Pulmonary artery endothelial cell (primary cell): ENCODE results near the gene PCYT2. TPM values are rescaled to one million over a fixed set of nuclear protein-coding genes. Genes with fewer than 3 reads are reported as not detected.

Experiments used
- DNase-seq: peaks from one replicate; pipeline ENCODE4 v3.0.0-alpha.2; 2011; ENCODE audit warnings: low read depth, low spot score
- total RNA-seq: library from RNA; depleted of rRNA; stranded (reverse); fragments of >200 nt; gene quantifications from 2 replicates; pipeline ENCODE4 v1.2.3, GENCODE V29; 2014

Gene PCYT2
- total RNA-seq, 1 donor from 2014 or later = 46.2 TPM

DNA sequence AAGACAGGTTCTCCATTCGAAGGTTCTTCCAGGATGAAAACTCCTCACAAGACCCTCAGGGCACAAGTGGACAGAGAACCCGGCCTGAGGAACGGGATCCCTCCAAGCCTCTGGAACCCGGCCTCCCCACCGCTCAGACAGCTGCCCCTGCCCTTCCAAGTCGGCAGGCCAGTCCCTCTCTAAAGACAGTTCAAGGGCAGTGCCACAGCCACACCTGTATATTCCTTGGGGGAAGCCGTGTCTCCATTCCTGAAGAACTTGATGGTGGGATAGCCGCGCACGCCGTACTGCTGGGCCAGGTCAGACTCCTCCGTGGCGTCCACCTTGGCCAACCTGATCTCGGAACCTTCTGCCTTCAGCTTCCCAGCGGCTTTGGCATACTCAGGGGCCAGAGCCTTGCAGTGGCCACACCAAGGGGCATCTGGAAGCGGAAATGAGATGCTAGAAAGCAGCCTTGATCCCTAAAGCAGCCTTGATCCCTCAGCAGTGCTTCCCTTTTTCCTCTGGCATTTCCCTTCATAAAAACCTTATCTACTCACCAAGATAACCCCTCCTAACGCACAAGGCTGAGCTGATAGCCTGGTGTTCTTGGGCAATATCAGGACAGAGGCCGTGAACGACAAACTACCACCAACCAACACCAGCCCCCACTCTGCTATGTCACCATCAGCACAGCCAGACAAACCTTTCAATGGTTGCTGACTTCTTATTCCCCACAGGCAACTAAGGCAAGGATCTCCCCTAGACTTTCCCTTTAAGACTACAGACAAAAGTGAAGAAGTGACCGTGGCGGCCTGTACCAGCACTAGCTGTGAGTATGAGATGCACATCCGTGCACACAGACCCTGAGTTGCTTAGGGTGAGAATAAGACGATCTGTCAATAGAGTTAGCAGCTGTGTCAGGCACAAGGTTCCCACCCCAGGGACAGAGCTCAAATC, 52.0 kb downstream of the PCYT2 start:
- no peak for DNase-seq

DNA sequence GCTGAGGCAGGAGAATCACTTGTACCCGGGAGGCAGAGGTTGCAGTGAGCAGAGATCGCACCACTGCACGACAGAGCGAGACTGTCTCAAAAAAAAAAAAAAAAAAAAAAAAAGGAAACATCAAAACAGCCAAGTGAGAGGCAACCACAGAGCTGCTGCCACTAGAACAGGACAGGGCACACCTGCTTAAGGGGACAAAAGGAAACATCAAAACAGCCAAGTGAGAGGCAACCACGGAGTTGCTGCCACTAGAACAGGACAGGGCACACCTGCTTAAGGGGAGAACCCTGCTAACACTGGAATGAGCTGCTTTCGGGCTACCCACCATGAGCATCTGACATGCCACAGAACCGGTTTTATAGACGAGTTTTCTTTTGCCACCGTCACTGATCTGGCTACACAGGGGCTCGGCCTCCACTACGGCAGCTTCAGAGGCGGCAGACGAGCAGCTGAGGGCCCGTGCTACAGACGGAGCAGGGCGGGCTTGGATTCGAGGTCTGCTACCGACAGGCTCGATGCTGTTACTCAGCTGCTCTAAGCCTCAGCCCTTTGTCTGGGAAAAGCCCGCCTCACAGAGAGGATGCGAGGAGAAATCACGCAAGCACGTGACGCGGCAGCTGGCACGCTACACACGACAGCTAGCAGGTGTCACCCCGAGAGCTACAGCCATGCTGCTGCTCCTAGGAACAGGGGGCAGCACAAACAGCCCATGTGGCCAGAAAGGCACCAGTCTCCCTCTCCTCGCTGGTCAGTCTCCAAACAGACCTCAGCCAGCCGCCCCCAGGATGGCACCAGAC, 52.8 kb downstream of the PCYT2 start:
- no peak for DNase-seq

DNA sequence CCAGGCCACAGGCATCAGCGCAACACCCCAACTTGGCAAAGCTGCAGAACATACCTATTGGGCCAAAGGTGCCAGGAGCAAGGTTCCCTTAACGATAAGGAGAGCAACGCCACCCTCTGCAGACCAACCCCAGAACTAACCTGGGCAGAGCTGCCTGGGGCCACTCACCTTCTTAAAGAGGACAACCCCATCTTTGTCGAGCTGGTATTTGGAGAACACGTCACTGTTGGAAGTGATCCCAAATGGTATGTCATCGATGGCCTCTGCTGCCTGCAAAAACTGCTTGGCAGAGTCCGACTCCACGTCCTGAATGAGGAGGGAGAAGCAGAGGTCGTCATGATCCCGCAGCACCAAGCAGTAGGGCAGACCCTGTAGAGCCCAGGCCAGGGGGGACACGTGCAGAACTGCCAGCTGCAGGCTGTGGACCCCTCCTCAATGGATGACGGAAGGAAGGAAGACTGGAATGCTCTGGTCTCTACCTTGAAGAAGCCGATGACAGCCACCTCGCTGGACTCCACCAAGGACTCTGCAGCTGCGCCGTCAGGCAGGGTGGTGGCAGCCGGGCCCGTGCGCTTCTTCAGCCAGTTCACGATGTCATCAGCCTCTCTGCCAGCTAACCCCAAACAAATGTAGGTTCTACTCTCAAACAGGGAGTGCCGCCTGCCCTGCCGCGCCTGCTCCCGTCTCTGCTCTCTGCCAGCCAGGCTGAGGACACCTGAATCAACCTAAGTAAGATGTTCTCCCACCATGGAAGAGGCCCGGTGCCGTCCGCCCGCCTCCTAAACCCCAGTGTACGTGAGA, 56.0 kb downstream of the PCYT2 start:
- no peak for DNase-seq

DNA sequence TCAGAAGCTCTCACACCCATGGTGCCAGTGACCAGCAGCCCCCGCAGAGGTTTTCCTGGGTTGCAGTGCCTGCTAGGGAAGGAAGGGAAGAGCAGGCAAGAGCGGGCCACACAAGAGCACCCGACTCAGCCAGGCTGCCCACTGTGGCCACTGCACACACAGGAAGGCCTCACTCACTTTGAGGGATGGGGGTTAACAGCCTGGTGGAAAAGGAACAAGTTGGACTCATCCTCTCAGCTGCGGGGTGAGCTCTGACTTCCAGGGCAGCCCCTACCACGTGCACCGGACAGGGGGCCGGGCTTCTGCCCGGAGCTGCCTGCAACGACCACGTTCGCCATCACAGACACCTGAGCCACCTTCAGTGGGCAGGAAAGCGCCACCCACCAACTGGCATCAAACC, 59.0 kb downstream of the PCYT2 start:
- no peak for DNase-seq

DNA sequence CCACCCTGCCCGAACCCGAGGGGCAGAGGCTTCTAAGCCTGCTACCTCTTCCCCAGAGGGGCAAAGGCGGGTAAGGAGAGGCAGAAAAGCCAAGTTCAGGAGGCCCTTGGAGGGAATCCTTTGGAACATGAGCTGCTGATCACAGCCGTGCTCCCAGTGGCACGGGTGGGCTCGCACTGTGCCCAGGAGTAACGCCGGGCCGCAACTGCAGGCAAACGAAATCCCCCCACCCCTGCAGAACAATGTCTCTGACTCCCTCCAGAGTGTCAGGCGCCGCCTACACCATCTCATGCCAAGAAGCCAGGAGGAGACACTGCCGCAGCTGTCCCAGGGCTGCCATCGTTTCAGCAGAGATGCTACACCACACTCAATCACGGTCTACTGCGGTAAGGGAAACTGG, 59.8 kb downstream of the PCYT2 start:
- DNase-seq = no peak

Other genes starting within 250 kb of the PCYT2 start
- gene OXLD1, start 244.8 kb downstream of the PCYT2 start, total RNA-seq = 29.3 and 34.8 TPM in 2 replicates
- 13.3 and 13.7 TPM in 2 replicates for gene CCDC137, start 244.7 kb downstream of the PCYT2 start, total RNA-seq
- gene ARL16, start 227.6 kb downstream of the PCYT2 start, total RNA-seq = 16.5 and 43.3 TPM in 2 replicates
- gene HGS, start 227.4 kb downstream of the PCYT2 start, total RNA-seq = 68.9 and 91.5 TPM in 2 replicates
- 17.1 and 24.5 TPM in 2 replicates for gene MRPL12, start 208.0 kb downstream of the PCYT2 start, total RNA-seq
- 24.4 and 26.7 TPM in 2 replicates for gene SLC25A10, start 199.1 kb downstream of the PCYT2 start, total RNA-seq
- gene GCGR, start 107.2 kb downstream of the PCYT2 start, total RNA-seq = not detected in 2 replicates
- gene MCRIP1, start 78.1 kb downstream of the PCYT2 start, total RNA-seq = 95.8 and 149 TPM in 2 replicates
- gene PPP1R27, start 76.3 kb downstream of the PCYT2 start, total RNA-seq = not detected in 2 replicates
- 1,184 and 1,197 TPM in 2 replicates for gene P4HB, start 50.9 kb downstream of the PCYT2 start, total RNA-seq
- gene ARHGDIA, start 40.1 kb downstream of the PCYT2 start, total RNA-seq = 135 and 168 TPM in 2 replicates
- gene ALYREF, start 19.8 kb downstream of the PCYT2 start, total RNA-seq = 228 and 268 TPM in 2 replicates
- gene ANAPC11, start 19.7 kb downstream of the PCYT2 start, total RNA-seq = 114 and 167 TPM in 2 replicates
- gene NPB, start 9.2 kb downstream of the PCYT2 start, total RNA-seq = 0.11 and 0.20 TPM in 2 replicates
- 19.1 and 28.3 TPM in 2 replicates for gene SIRT7, start 6.8 kb upstream of the PCYT2 start, total RNA-seq
- gene MAFG, start 16.3 kb upstream of the PCYT2 start, total RNA-seq = 18.3 and 24.2 TPM in 2 replicates
- 98.3 and 122 TPM in 2 replicates for gene PYCR1, start 25.9 kb upstream of the PCYT2 start, total RNA-seq
- gene MYADML2, start 35.8 kb upstream of the PCYT2 start, total RNA-seq = not detected in 2 replicates
- gene NOTUM, start 49.8 kb upstream of the PCYT2 start, total RNA-seq = 0.07 TPM in 1 of 2 replicates, not detected in the other
- gene ASPSCR1, start 66.2 kb upstream of the PCYT2 start, total RNA-seq = 20.4 and 25.5 TPM in 2 replicates
- gene CENPX, start 111.5 kb upstream of the PCYT2 start, total RNA-seq = 39.0 and 40.9 TPM in 2 replicates
- gene LRRC45, start 111.9 kb upstream of the PCYT2 start, total RNA-seq = 20.2 and 30.5 TPM in 2 replicates
- gene RAC3, start 120.3 kb upstream of the PCYT2 start, total RNA-seq = 16.9 and 45.4 TPM in 2 replicates
- gene DCXR, start 126.3 kb upstream of the PCYT2 start, total RNA-seq = 51.8 and 56.6 TPM in 2 replicates
- 25.7 and 29.9 TPM in 2 replicates for gene RFNG, start 140.4 kb upstream of the PCYT2 start, total RNA-seq
- 110 and 118 TPM in 2 replicates for gene GPS1, start 140.5 kb upstream of the PCYT2 start, total RNA-seq
- gene DUS1L, start 154.4 kb upstream of the PCYT2 start, total RNA-seq = 66.1 and 84.1 TPM in 2 replicates
- gene FASN, start 186.8 kb upstream of the PCYT2 start, total RNA-seq = 98.9 and 106 TPM in 2 replicates